H9 (cell line): ENCODE measurements around the gene FXYD7. TPM values are rescaled to one million over a fixed set of nuclear protein-coding genes. Genes with fewer than 3 reads are reported as not detected.

Experiments used
- DNase-seq: peaks from one replicate; pipeline ENCODE4 v3.0.0-alpha.2; 2017
- H2AFZ ChIP-seq: one replicate; pipeline ENCODE4 v1.6.1; 2013; ENCODE audit warnings: mild to moderate bottlenecking, low read length, control low read depth, moderate library complexity
- H2AK5ac ChIP-seq: 2 replicates; pipeline ENCODE4 v1.6.1; 2013; ENCODE audit warnings: low read length, control low read depth, mixed read lengths; ENCODE audit not compliant: insufficient read length
- H2BK120ac ChIP-seq: one replicate; pipeline ENCODE4 v1.6.1; 2013; ENCODE audit warnings: low read depth, mild to moderate bottlenecking, low read length, control low read depth, inconsistent platforms; ENCODE audit not compliant: poor library complexity, severe bottlenecking
- H2BK12ac ChIP-seq: 2 replicates; pipeline ENCODE4 v1.6.1; 2013; ENCODE audit warnings: low read length, control low read depth, mixed read lengths, low read depth; ENCODE audit not compliant: insufficient read length
- H2BK15ac ChIP-seq: 2 replicates; pipeline ENCODE4 v1.6.1; 2013; ENCODE audit warnings: low read depth, low read length, control low read depth
- H2BK20ac ChIP-seq: one replicate; pipeline ENCODE4 v1.6.1; 2013; ENCODE audit warnings: low read depth, mild to moderate bottlenecking, low read length, control low read depth, inconsistent platforms; ENCODE audit not compliant: poor library complexity, severe bottlenecking
- H2BK5ac ChIP-seq: 2 replicates; pipeline ENCODE4 v1.6.1; 2013; ENCODE audit warnings: low read length, control low read depth, mixed read lengths; ENCODE audit not compliant: insufficient read length
- H3K14ac ChIP-seq: 2 replicates; pipeline ENCODE4 v1.6.1; 2013; ENCODE audit warnings: low read length, control low read depth; ENCODE audit not compliant: insufficient read depth
- H3K18ac ChIP-seq: 2 replicates; pipeline ENCODE4 v1.6.1; 2013; ENCODE audit warnings: low read depth, mild to moderate bottlenecking, mixed read lengths, low read length, control low read depth; ENCODE audit not compliant: insufficient read length
- H3K23ac ChIP-seq: 2 replicates; pipeline ENCODE4 v1.6.1; 2013; ENCODE audit warnings: low read length, control low read depth, mixed read lengths, low read depth; ENCODE audit not compliant: insufficient read length
- H3K23me2 ChIP-seq: 2 replicates; pipeline ENCODE4 v1.6.1; 2013; ENCODE audit warnings: low read depth, mild to moderate bottlenecking, mixed read lengths, low read length, control low read depth; ENCODE audit not compliant: insufficient read length, poor library complexity, severe bottlenecking
- H3K27ac ChIP-seq: 2 replicates; pipeline ENCODE4 v1.5.1; 2013; ENCODE audit warnings: low read length, control low read depth, mixed read lengths, low read depth; ENCODE audit not compliant: insufficient read length
- H3K27me3 ChIP-seq: 2 replicates; pipeline ENCODE4 v1.6.1; 2013; ENCODE audit warnings: low read length, control low read depth, inconsistent platforms; ENCODE audit not compliant: insufficient read depth
- H3K4ac ChIP-seq: 2 replicates; pipeline ENCODE4 v1.6.1; 2013; ENCODE audit warnings: low read depth, mild to moderate bottlenecking, control low read depth, inconsistent platforms, low read length, moderate library complexity
- H3K4me1 ChIP-seq: 2 replicates; pipeline ENCODE4 v1.6.1; 2013; ENCODE audit warnings: low read length, control low read depth, inconsistent platforms; ENCODE audit not compliant: insufficient read depth
- H3K4me2 ChIP-seq: 2 replicates; pipeline ENCODE4 v1.6.1; 2013; ENCODE audit warnings: low read length, control low read depth, mixed read lengths; ENCODE audit not compliant: insufficient read length, insufficient read depth
- H3K56ac ChIP-seq: 2 replicates; pipeline ENCODE4 v1.6.1; 2013; ENCODE audit warnings: low read depth, mild to moderate bottlenecking, mixed read lengths, low read length, control low read depth; ENCODE audit not compliant: insufficient read length
- H3K79me1 ChIP-seq: 2 replicates; pipeline ENCODE4 v1.6.1; 2013; ENCODE audit warnings: low read depth, mild to moderate bottlenecking, moderate library complexity, low read length, control low read depth, inconsistent platforms; ENCODE audit not compliant: insufficient read depth, poor library complexity, severe bottlenecking
- H3K79me2 ChIP-seq: 2 replicates; pipeline ENCODE4 v1.6.1; 2013; ENCODE audit warnings: low read length, control low read depth, inconsistent platforms; ENCODE audit not compliant: insufficient read depth
- H3K9ac ChIP-seq: 2 replicates; pipeline ENCODE4 v1.6.1; 2013; ENCODE audit warnings: low read length, control low read depth, mixed read lengths; ENCODE audit not compliant: insufficient read length; ENCODE audit errors: extremely low read depth
- H3K9me3 ChIP-seq: one replicate; pipeline ENCODE4 v1.6.1; 2013; ENCODE audit warnings: low read depth, low read length, inconsistent platforms; ENCODE audit not compliant: control insufficient read depth
- H3T11ph ChIP-seq: one replicate; pipeline ENCODE4 v1.6.1; 2013; ENCODE audit warnings: mild to moderate bottlenecking, low read length, control low read depth, inconsistent platforms
- H4K20me1 ChIP-seq: one replicate; pipeline ENCODE4 v1.6.1; 2013; ENCODE audit not compliant: control insufficient read depth, insufficient read length, insufficient read depth
- H4K5ac ChIP-seq: 2 replicates; pipeline ENCODE4 v1.6.1; 2013; ENCODE audit warnings: low read depth, mild to moderate bottlenecking, mixed read lengths, low read length, control low read depth; ENCODE audit not compliant: insufficient read length
- H4K8ac ChIP-seq: replicated peaks from 2 replicates; pipeline ENCODE4 v1.6.1; 2013; ENCODE audit warnings: low read length, control low read depth, mixed read lengths, low read depth; ENCODE audit not compliant: insufficient read length
- H4K91ac ChIP-seq: 2 replicates; pipeline ENCODE4 v1.6.1; 2013; ENCODE audit warnings: low read depth, mild to moderate bottlenecking, moderate library complexity, mixed read lengths, low read length, control low read depth; ENCODE audit not compliant: insufficient read length
- H3K27ac Mint-ChIP-seq, 3 experiments: 2 replicates in 2 of 3; 3 replicates in 1 of 3; pipeline ENCODE4 v1.8.0; 2020 to 2021; ENCODE audit warnings: mixed read lengths in 3 of 3, mild to moderate bottlenecking in 1 of 3, moderate library complexity in 1 of 3
- H3K27me3 Mint-ChIP-seq: 2 replicates; pipeline ENCODE4 v1.8.0; 2021; ENCODE audit warnings: low read depth, mild to moderate bottlenecking, moderate library complexity, mixed read lengths
- H3K36me3 Mint-ChIP-seq, 3 experiments: 2 replicates in 2 of 3; 3 replicates in 1 of 3; pipeline ENCODE4 v1.8.0; 2020 to 2021; ENCODE audit warnings: low read depth in 3 of 3, mixed read lengths in 3 of 3; ENCODE audit not compliant: insufficient read depth in 1 of 3
- H3K4me1 Mint-ChIP-seq, 2 experiments: 2 replicates each; pipeline ENCODE4 v1.8.0; 2020; ENCODE audit warnings: mixed read lengths in 2 of 2
- H3K4me3 Mint-ChIP-seq, 2 experiments: 2 replicates in 1 of 2; 3 replicates in 1 of 2; pipeline ENCODE4 v1.8.0; 2020 to 2021; ENCODE audit warnings: mild to moderate bottlenecking in 2 of 2, mixed read lengths in 2 of 2, moderate library complexity in 1 of 2
- H3K9me3 Mint-ChIP-seq, 2 experiments: 2 replicates in 1 of 2; 3 replicates in 1 of 2; pipeline ENCODE4 v1.8.0; 2020; ENCODE audit warnings: mild to moderate bottlenecking in 2 of 2, mixed read lengths in 2 of 2, moderate library complexity in 1 of 2
- WGBS: extraction: QIAGEN DNeasy Blood & Tissue Kit; methylation state at CpG from one replicate; pipeline ENCODE4 v1.1.7; 2013; ENCODE audit warnings: missing lambda C conversion rate, low lambda C conversion rate, mixed read lengths; ENCODE audit not compliant: insufficient read length; ENCODE audit errors: extremely low coverage; 5-methylcytosine and 5-hydroxymethylcytosine counted together
- total RNA-seq: library from RNA; stranded (reverse); gene quantifications from 2 replicates; pipeline ENCODE4 v1.2.1, GENCODE V29; 2021
- TF ChIP-seq, protein P1 (sequence below): fragments of 200-600 bp; sonication (generic); conservative IDR thresholded peaks from 3 replicates; pipeline ENCODE4 v1.8.0; 2021; ENCODE audit warnings: antibody characterized with exemption, mild to moderate bottlenecking

Gene FXYD7
- total RNA-seq, 1 experiment from 2014 or later, result 9.0 TPM

GRCh38 chr19:35099155-35099896, 43.7 kb upstream of the FXYD7 start:
- Histone ChIP-seq H3K4ac (no peak overlapping the region), H2AK5ac (no peak overlapping the region), H3K27me3 (no peaks in the 10 kb centered on the region), H4K5ac (no peak overlapping the region), H3K23me2 (no peaks in the 10 kb centered on the region), H2BK120ac (no peak overlapping the region), H3K9me3 (no peaks in the 10 kb centered on the region), H3K4me2 (no peak overlapping the region), H4K91ac (no peak overlapping the region), H2BK20ac (no peak overlapping the region), H3K14ac (no peak overlapping the region), H2BK12ac (no peak overlapping the region), H3K18ac (no peak overlapping the region), H3K23ac (no peak overlapping the region), H3K27ac (no peak overlapping the region), H3K79me1 (no peaks in the 10 kb centered on the region), H3K9ac (no peak overlapping the region), H2BK15ac (no peak overlapping the region), H4K8ac (no peak overlapping the region), H3K56ac (no peak overlapping the region), H4K20me1 (no peaks in the 10 kb centered on the region), H3K4me1 (no peaks in the 10 kb centered on the region), H2BK5ac (no peak overlapping the region), H3K79me2 (no peaks in the 10 kb centered on the region), H2AFZ (no peak overlapping the region), H3T11ph (no peak overlapping the region)
- DNase-seq, result no peak
- H3K4me3 Mint-ChIP-seq, result no peak overlapping the region
- WGBS, result no CpG with 5 or more reads among the region's 21 CpGs
- H3K4me1 Mint-ChIP-seq, result peaks cover 13% of the 10 kb centered on the region in 2 experiments
- peaks cover 3% of the 10 kb centered on the region for H3K27me3 Mint-ChIP-seq
- TF ChIP-seq, protein P1, sequence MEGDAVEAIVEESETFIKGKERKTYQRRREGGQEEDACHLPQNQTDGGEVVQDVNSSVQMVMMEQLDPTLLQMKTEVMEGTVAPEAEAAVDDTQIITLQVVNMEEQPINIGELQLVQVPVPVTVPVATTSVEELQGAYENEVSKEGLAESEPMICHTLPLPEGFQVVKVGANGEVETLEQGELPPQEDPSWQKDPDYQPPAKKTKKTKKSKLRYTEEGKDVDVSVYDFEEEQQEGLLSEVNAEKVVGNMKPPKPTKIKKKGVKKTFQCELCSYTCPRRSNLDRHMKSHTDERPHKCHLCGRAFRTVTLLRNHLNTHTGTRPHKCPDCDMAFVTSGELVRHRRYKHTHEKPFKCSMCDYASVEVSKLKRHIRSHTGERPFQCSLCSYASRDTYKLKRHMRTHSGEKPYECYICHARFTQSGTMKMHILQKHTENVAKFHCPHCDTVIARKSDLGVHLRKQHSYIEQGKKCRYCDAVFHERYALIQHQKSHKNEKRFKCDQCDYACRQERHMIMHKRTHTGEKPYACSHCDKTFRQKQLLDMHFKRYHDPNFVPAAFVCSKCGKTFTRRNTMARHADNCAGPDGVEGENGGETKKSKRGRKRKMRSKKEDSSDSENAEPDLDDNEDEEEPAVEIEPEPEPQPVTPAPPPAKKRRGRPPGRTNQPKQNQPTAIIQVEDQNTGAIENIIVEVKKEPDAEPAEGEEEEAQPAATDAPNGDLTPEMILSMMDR, result no peak
- H3K27ac Mint-ChIP-seq, result no peak overlapping the region
- no peaks in the 10 kb centered on the region for H3K9me3 Mint-ChIP-seq
- H3K36me3 Mint-ChIP-seq, result no peaks in the 10 kb centered on the region
